Subcutaneous adipose tissue (tissue), 4 donors: ENCODE results near the gene CCDC195. TPM values are rescaled to one million over a fixed set of nuclear protein-coding genes. Genes with fewer than 3 reads are reported as not detected.

ENCODE experiments used
- total RNA-seq, 4 donors: library from RNA; depleted of rRNA; stranded (reverse); fragments of >200 nt; gene quantifications; one replicate each; pipeline ENCODE4 v1.1.0, GENCODE V29; 2016
- TF ChIP-seq, protein P1 (sequence below): fragments of 450-650 bp; IDR thresholded peaks from one replicate; pipeline ENCODE4 v1.5.1; 2016; ENCODE audit warnings: low read depth, mild to moderate bottlenecking, control low read depth, antibody characterized with exemption, moderate library complexity

CCDC195 gene
- total RNA-seq, 4 donors from 2014 or later = not detected

DNA sequence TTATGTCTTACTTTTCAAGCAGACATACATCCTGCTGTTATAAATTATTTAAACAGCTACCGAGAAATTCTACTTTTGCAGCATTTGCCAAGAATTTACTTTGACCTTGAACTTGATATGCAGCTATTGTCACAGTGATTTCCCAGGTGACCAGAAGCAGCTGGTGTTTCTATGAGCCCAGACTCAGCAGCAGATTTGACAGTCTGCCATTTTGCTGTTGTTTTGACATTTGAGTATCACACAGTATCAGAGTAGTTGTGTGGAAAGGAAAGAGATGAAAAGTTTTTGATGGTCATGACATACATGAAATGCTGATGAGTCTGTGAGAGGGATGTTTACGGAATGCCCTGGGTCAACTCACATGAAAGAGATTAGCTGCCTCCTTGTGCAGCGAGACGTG is 6.6 kb upstream of the CCDC195 start:
- TF ChIP-seq, protein P1, sequence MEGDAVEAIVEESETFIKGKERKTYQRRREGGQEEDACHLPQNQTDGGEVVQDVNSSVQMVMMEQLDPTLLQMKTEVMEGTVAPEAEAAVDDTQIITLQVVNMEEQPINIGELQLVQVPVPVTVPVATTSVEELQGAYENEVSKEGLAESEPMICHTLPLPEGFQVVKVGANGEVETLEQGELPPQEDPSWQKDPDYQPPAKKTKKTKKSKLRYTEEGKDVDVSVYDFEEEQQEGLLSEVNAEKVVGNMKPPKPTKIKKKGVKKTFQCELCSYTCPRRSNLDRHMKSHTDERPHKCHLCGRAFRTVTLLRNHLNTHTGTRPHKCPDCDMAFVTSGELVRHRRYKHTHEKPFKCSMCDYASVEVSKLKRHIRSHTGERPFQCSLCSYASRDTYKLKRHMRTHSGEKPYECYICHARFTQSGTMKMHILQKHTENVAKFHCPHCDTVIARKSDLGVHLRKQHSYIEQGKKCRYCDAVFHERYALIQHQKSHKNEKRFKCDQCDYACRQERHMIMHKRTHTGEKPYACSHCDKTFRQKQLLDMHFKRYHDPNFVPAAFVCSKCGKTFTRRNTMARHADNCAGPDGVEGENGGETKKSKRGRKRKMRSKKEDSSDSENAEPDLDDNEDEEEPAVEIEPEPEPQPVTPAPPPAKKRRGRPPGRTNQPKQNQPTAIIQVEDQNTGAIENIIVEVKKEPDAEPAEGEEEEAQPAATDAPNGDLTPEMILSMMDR = no peak

GRCh38 chr2:224722250-224722649 is 6.1 kb upstream of the CCDC195 start:
- TF ChIP-seq, protein P1 = no peak

- TF ChIP-seq, protein P1 = no peak
Observed at GRCh38 chr2:224716921-224717320, 756 bp upstream of the CCDC195 start.

GRCh38 chr2:224711859-224712665 is 4.1 kb downstream of the CCDC195 start:
- TF ChIP-seq, protein P1 = no peak

GRCh38 chr2:224711381-224711780 is 4.8 kb downstream of the CCDC195 start:
- TF ChIP-seq, protein P1 = no peak

- TF ChIP-seq, protein P1 = no peak
Observed at GRCh38 chr2:224709301-224709700, 6.9 kb downstream of the CCDC195 start.

- TF ChIP-seq, protein P1 = no peak
Observed at GRCh38 chr2:224694502-224694901, 21.7 kb downstream of the CCDC195 start.
